Measurements from ENCODE around the gene KNG1.
"Not testable (repeated sequence)": the region's sequence is repeated elsewhere in the genome, so short reads cannot be mapped to it uniquely, and the experiment has no call there.

Gene KNG1

GRCh38 chr3:186717039-186717457, at the start of gene KNG1:
Gene KNG1 (plus strand): TSS chr3:186717359. CDS start chr3:186717543, 184 bp downstream.
- no peak for TF ChIP-seq POLR2A (IDR thresholded peaks at IDR 0.05; ENCODE audit: low read length)
- TF ChIP-seq GATA1 (IDR thresholded peaks at IDR 0.05; ENCODE audit: low read depth, low read length): no peak
- DNase-seq: no peak

GRCh38 chr3:186668426-186668825, 48.7 kb upstream of the KNG1 start:
- DNase-seq: no peak
- TF ChIP-seq GATA1 (IDR thresholded peaks at IDR 0.05; ENCODE audit: low read depth, low read length): no peak
- TF ChIP-seq POLR2A (IDR thresholded peaks at IDR 0.05; ENCODE audit: low read length): no peak

GRCh38 chr3:186669378-186670084, 47.6 kb upstream of the KNG1 start:
- no peak for TF ChIP-seq POLR2A (IDR thresholded peaks at IDR 0.05; ENCODE audit: low read length)
- no peak for TF ChIP-seq GATA1 (IDR thresholded peaks at IDR 0.05; ENCODE audit: low read depth, low read length)
- peak in 1 of 2 experiments; percentile 7 for DNase-seq

- TF ChIP-seq POLR2A (IDR thresholded peaks at IDR 0.05; ENCODE audit: low read length): no peak
- TF ChIP-seq GATA1 (IDR thresholded peaks at IDR 0.05; ENCODE audit: low read depth, low read length): no peak
- no peak for DNase-seq
Observed at GRCh38 chr3:186670155-186670554, 47.0 kb upstream of the KNG1 start.

GRCh38 chr3:186671051-186671450, 46.1 kb upstream of the KNG1 start:
- TF ChIP-seq POLR2A (IDR thresholded peaks at IDR 0.05; ENCODE audit: low read length) (no peak), GATA1 (IDR thresholded peaks at IDR 0.05; ENCODE audit: low read depth, low read length) (no peak)
- no peak for DNase-seq

GRCh38 chr3:186678604-186679003, 38.6 kb upstream of the KNG1 start:
- TF ChIP-seq GATA1 (IDR thresholded peaks at IDR 0.05; ENCODE audit: low read depth, low read length) (no peak), POLR2A (IDR thresholded peaks at IDR 0.05; ENCODE audit: low read length) (no peak)
- DNase-seq: no peak

- no peak for DNase-seq
- TF ChIP-seq GATA1 (IDR thresholded peaks at IDR 0.05; ENCODE audit: low read depth, low read length) (no peak), POLR2A (IDR thresholded peaks at IDR 0.05; ENCODE audit: low read length) (no peak)
Observed at GRCh38 chr3:186679151-186679550, 38.0 kb upstream of the KNG1 start.

- DNase-seq: no peak
- no peak for TF ChIP-seq GATA1 (IDR thresholded peaks at IDR 0.05; ENCODE audit: low read depth, low read length)
- TF ChIP-seq POLR2A (IDR thresholded peaks at IDR 0.05; ENCODE audit: low read length): no peak
Observed at GRCh38 chr3:186680869-186681268, 36.3 kb upstream of the KNG1 start.

GRCh38 chr3:186682812-186683211, 34.3 kb upstream of the KNG1 start:
- TF ChIP-seq GATA1 (IDR thresholded peaks at IDR 0.05; ENCODE audit: low read depth, low read length) (no peak), POLR2A (IDR thresholded peaks at IDR 0.05; ENCODE audit: low read length) (no peak)
- DNase-seq: no peak

- TF ChIP-seq POLR2A (IDR thresholded peaks at IDR 0.05; ENCODE audit: low read length): no peak
- no peak for TF ChIP-seq GATA1 (IDR thresholded peaks at IDR 0.05; ENCODE audit: low read depth, low read length)
- DNase-seq: no peak
Observed at GRCh38 chr3:186683979-186684378, 33.2 kb upstream of the KNG1 start.

GRCh38 chr3:186686475-186686874, 30.7 kb upstream of the KNG1 start:
- not testable (repeated sequence) for DNase-seq

- DNase-seq: no peak
Observed at GRCh38 chr3:186687120-186687651, 30.0 kb upstream of the KNG1 start.

GRCh38 chr3:186690304-186690703, 26.9 kb upstream of the KNG1 start:
- DNase-seq: not testable (repeated sequence)

More at GRCh38 chr3:186687120-186687651, 30.0 kb upstream of the KNG1 start:
- TF ChIP-seq GATA1 (IDR thresholded peaks at IDR 0.05; ENCODE audit: low read depth, low read length): no peak
- TF ChIP-seq POLR2A (IDR thresholded peaks at IDR 0.05; ENCODE audit: low read length): no peak

GRCh38 chr3:186691676-186692075, 25.5 kb upstream of the KNG1 start:
- TF ChIP-seq GATA1 (IDR thresholded peaks at IDR 0.05; ENCODE audit: low read depth, low read length) (no peak), POLR2A (IDR thresholded peaks at IDR 0.05; ENCODE audit: low read length) (no peak)
- no peak for DNase-seq

- TF ChIP-seq POLR2A (IDR thresholded peaks at IDR 0.05; ENCODE audit: low read length) (no peak), GATA1 (IDR thresholded peaks at IDR 0.05; ENCODE audit: low read depth, low read length) (no peak)
- DNase-seq: no peak
Observed at GRCh38 chr3:186693843-186694242, 23.3 kb upstream of the KNG1 start.
